ENCODE results near the gene ACAN. TPM values are rescaled to one million over a fixed set of nuclear protein-coding genes. Genes with fewer than 3 reads are reported as not detected.

ACAN gene
- total and polyA plus RNA-seq, 9 of the 15 experiments (the other 6 are each of a cell fraction or from before 2014, with no cell fraction given), result not detected

DNA sequence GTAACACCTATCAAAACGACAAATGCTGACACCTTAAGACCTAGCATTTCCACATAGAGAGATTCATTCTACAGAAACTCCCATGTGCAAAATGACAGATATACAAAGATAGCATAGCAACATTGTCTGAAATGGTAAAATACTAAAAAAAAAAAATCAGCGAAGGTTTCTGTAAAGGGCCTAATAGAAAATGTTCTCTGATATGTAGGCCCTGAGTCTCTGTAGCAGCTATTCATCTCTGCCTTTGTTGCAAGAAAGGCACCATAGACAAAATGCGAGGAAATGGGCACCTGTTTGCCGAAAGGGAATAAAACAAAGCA is 110.6 kb downstream of the ACAN start (continued):
- TF ChIP-seq, protein P1, sequence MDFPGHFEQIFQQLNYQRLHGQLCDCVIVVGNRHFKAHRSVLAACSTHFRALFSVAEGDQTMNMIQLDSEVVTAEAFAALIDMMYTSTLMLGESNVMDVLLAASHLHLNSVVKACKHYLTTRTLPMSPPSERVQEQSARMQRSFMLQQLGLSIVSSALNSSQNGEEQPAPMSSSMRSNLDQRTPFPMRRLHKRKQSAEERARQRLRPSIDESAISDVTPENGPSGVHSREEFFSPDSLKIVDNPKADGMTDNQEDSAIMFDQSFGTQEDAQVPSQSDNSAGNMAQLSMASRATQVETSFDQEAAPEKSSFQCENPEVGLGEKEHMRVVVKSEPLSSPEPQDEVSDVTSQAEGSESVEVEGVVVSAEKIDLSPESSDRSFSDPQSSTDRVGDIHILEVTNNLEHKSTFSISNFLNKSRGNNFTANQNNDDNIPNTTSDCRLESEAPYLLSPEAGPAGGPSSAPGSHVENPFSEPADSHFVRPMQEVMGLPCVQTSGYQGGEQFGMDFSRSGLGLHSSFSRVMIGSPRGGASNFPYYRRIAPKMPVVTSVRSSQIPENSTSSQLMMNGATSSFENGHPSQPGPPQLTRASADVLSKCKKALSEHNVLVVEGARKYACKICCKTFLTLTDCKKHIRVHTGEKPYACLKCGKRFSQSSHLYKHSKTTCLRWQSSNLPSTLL (IDR thresholded peaks at IDR 0.05), result no peak
- TF ChIP-seq TEAD4 (IDR thresholded peaks at IDR 0.05; ENCODE audit: low read length) (peak; percentile 23; the same call in 1 of the 2 replicates), TEAD4 (CRISPR knock-in tag; IDR thresholded peaks at IDR 0.05; ENCODE audit: borderline replicate concordance) (no peak), ZNF384 (IDR thresholded peaks at IDR 0.05; ENCODE audit: low read depth, low read length) (peak; percentile 60; the same call in 1 of the 2 replicates), CEBPB (tag; IDR thresholded peaks at IDR 0.05) (0 out of 2 replicates have a peak, but pooled peaks have one; percentile 7), ZNF561 (CRISPR knock-in tag; conservative IDR thresholded peaks at IDR 0.05) (no peak), CBFA2T2 (conservative IDR thresholded peaks at IDR 0.05) (no peak), ZNF316 (IDR thresholded peaks at IDR 0.05) (peak; percentile 21; the same call in 1 of the 2 replicates), TBP (optimal IDR thresholded peaks at IDR 0.05; ENCODE audit: low read depth, low read length) (peak; percentile 84), GTF2E2 (tag; IDR thresholded peaks at IDR 0.05) (peak; percentile 76; the same call in 1 of the 2 replicates)

DNA sequence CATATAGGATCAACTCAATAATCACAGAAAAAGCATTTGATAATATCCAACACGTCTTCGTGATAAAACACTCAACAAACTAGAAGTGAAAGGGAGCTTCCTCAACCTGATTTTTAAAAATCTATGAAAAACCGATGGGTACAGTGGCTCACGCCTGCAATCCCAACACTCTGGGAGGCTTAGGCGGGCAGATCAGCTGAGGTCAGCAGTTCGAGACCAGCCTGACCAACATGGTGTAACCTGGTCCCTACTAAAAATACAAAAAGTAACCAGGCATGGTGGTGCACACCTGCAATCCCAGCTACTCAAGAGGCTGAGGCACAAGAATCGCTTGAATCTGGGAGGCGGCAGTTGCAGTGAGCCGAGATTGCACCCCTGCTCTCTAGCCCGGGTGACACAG is 112.1 kb downstream of the ACAN start:
- CTCF ChIA-PET (ENCODE audit: low intra/inter-chr PET ratio), result no interaction called here
- 87% methylated on average over 9 of the region's 10 CpGs for WGBS (ENCODE audit: insufficient coverage, low coverage, missing lambda C conversion rate)
- no peak for DNase-seq (ENCODE audit: extremely low read depth in 1 of 4, low spot score in 3 of 4)
- Histone ChIP-seq H3K9me3 (replicated peaks; ENCODE audit: control insufficient read depth, insufficient read depth, low read depth, low read length) (no peaks in the 10 kb centered on the region), H3K79me2 (ENCODE audit: control insufficient read depth, insufficient read depth, low read length) (peaks cover 26% of the 10 kb centered on the region), H3K9me1 (ENCODE audit: control insufficient read depth, insufficient read depth, low read length) (no peaks in the 10 kb centered on the region), H3K27me3 (ENCODE audit: control insufficient read depth in 2 of 2, insufficient read depth in 2 of 2, low read length in 2 of 2) (no peaks in the 10 kb centered on the region), H3K4me3 (no peak overlapping the region), H3K36me3 (ENCODE audit: control insufficient read depth, insufficient read depth, low read length) (peaks cover 9% of the 10 kb centered on the region; the same call in 1 of the 3 replicates), H3K9ac (ENCODE audit: insufficient read depth in 1 of 2, low read depth in 2 of 2, low read length in 2 of 2) (no peak overlapping the region), H4K20me1 (replicated peaks; ENCODE audit: control insufficient read depth, insufficient read depth, low read length) (no peaks in the 10 kb centered on the region), H3K4me2 (ENCODE audit: insufficient read depth, low read length) (no peak overlapping the region), H3K4me1 (replicated peaks in 1 of 2; ENCODE audit: control insufficient read depth in 2 of 2, insufficient read depth in 2 of 2, low read length in 2 of 2) (peaks cover 37 to 38% of the 10 kb centered on the region in 2 experiments), H3K27ac (ENCODE audit: extremely low read depth, low read depth, low read length) (no peak overlapping the region), H2AFZ (ENCODE audit: low read depth, low read length) (no peak overlapping the region)
- no TSS peak for BruUV-seq (replicated peaks)
- in situ Hi-C loops (cut with MboI) (no loop called here), intact Hi-C loops (cut with micrococcal nuclease) (no loop called here)
- POLR2A ChIA-PET, result interaction anchor here (0.9 to 1.4 kb wide), 2 partner anchors 10 to 14 kb away, joined by 3 read pairs; no protein-coding TSS in a partner anchor
- no peak for FAIRE-seq
- TF ChIP-seq C11orf30 (IDR thresholded peaks at IDR 0.05; ENCODE audit: low read depth) (0 out of 2 replicates have a peak, but pooled peaks have one; percentile 12), NFYB (IDR thresholded peaks at IDR 0.05; ENCODE audit: extremely low read depth, insufficient read length) (no peak), ZNF316 (IDR thresholded peaks at IDR 0.05) (0 out of 2 replicates have a peak, but pooled peaks have one; percentile 21), CCNT2 (IDR thresholded peaks at IDR 0.05; ENCODE audit: borderline replicate concordance, extremely low read depth, insufficient read length, low read depth, low read length) (no peak), TBL1XR1 (IDR thresholded peaks at IDR 0.05; ENCODE audit: low read length in 2 of 2) (no peak)
- TF ChIP-seq, protein P2, sequence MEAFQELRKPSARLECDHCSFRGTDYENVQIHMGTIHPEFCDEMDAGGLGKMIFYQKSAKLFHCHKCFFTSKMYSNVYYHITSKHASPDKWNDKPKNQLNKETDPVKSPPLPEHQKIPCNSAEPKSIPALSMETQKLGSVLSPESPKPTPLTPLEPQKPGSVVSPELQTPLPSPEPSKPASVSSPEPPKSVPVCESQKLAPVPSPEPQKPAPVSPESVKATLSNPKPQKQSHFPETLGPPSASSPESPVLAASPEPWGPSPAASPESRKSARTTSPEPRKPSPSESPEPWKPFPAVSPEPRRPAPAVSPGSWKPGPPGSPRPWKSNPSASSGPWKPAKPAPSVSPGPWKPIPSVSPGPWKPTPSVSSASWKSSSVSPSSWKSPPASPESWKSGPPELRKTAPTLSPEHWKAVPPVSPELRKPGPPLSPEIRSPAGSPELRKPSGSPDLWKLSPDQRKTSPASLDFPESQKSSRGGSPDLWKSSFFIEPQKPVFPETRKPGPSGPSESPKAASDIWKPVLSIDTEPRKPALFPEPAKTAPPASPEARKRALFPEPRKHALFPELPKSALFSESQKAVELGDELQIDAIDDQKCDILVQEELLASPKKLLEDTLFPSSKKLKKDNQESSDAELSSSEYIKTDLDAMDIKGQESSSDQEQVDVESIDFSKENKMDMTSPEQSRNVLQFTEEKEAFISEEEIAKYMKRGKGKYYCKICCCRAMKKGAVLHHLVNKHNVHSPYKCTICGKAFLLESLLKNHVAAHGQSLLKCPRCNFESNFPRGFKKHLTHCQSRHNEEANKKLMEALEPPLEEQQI (IDR thresholded peaks at IDR 0.05), result no peak
- no peak for ATAC-seq

Data from K562 (cell line).